Parathyroid adenoma (tissue), 2 donors: ENCODE measurements around the gene TAF11L7.
"Not testable (repeated sequence)": the region's sequence is repeated elsewhere in the genome, so short reads cannot be mapped to it uniquely, and the experiment has no call there.

Experiments
- H2AFZ ChIP-seq: fragments of 300-600 bp; sonication (generic); one replicate; pipeline ENCODE4 v1.7.0; 2017; ENCODE audit warnings: antibody characterized with exemption, mild to moderate bottlenecking
- H3K27ac ChIP-seq: fragments of 300-600 bp; sonication (generic); one replicate; pipeline ENCODE4 v1.7.0; 2017
- H3K27me3 ChIP-seq: fragments of 300-600 bp; sonication (generic); one replicate; pipeline ENCODE4 v1.7.0; 2017; ENCODE audit warnings: low read length; ENCODE audit not compliant: control insufficient read depth, insufficient read depth
- H3K36me3 ChIP-seq: fragments of 300-600 bp; sonication (generic); one replicate; pipeline ENCODE4 v1.7.0; 2017; ENCODE audit warnings: low read length; ENCODE audit not compliant: control insufficient read depth, insufficient read depth
- H3K4me1 ChIP-seq: fragments of 300-600 bp; sonication (generic); one replicate; pipeline ENCODE4 v1.7.0; 2017; ENCODE audit warnings: control low read depth
- H3K4me2 ChIP-seq: fragments of 300-600 bp; sonication (generic); one replicate; pipeline ENCODE4 v1.7.0; 2017; ENCODE audit warnings: low read length
- H3K4me3 ChIP-seq: fragments of 300-600 bp; sonication (generic); one replicate; pipeline ENCODE4 v1.7.0; 2017; ENCODE audit warnings: low read depth, low read length
- H3K79me2 ChIP-seq: fragments of 300-600 bp; sonication (generic); one replicate; pipeline ENCODE4 v1.7.0; 2017; ENCODE audit warnings: control low read depth
- H3K9ac ChIP-seq: fragments of 300-600 bp; sonication (generic); one replicate; pipeline ENCODE4 v1.7.0; 2017; ENCODE audit warnings: mild to moderate bottlenecking
- H3K9me3 ChIP-seq: fragments of 300-600 bp; sonication (generic); one replicate; pipeline ENCODE4 v1.7.0; 2017; ENCODE audit warnings: low read length; ENCODE audit not compliant: control insufficient read depth
- CTCF ChIP-seq: fragments of 300-600 bp; sonication (generic); IDR thresholded peaks from one replicate; pipeline ENCODE4 v1.7.0; 2017; ENCODE audit warnings: antibody characterized with exemption, mild to moderate bottlenecking
- donor health status: primary hyperparathyroidism.

Gene TAF11L7

GRCh38 chr5:17585658-17586057 lies at the start of gene TAF11L7:
Gene TAF11L7 (minus strand): TSS chr5:17585758.
- H3K4me3 ChIP-seq, H3K27ac ChIP-seq, H3K79me2 ChIP-seq, H3K4me1 ChIP-seq, H3K9ac ChIP-seq, H3K27me3 ChIP-seq, H2AFZ ChIP-seq, H3K9me3 ChIP-seq, H3K36me3 ChIP-seq, H3K4me2 ChIP-seq: not testable (repeated sequence)

DNA sequence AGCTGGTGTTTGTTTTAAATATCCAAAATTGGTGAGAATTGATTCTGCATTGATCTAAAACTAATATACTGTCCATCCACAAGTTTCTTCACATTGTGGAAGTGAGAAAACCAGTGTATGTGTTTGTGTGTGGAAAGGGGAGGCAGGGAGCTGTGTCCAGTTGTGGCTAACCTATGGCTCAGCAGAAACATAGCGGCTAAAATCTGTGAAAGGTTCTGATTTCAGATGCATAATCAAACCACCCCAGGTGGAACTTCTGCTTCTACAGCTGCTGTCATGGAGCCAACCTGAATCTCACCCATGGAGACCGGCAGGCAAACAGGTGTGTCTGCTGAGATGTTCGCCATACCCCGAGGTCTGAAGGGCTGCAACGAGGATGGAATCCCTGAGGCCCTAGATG lies 48.6 kb upstream of the TAF11L7 start, which contains the start of gene TAF11L14:
TAF11L14 (plus strand) TSS at position 301 of the 400 bp plus-strand sequence.
- no peak within 1 kb of the TSS for H2AFZ ChIP-seq
- H3K4me2 ChIP-seq = no peak within 1 kb of the TSS
- H3K4me1 ChIP-seq = no peaks in the 10 kb centered on the region
- no peak within 1 kb of the TSS for H3K4me3 ChIP-seq
- H3K9ac ChIP-seq = no peak within 1 kb of the TSS
- no peaks in the 10 kb centered on the region for H3K27me3 ChIP-seq
- TF ChIP-seq CTCF = no peak
- no peaks in the 10 kb centered on the region for H3K79me2 ChIP-seq
- H3K9me3 ChIP-seq = no peaks in the 10 kb centered on the region
- no peaks in the 10 kb centered on the region for H3K36me3 ChIP-seq
- no peak within 1 kb of the TSS for H3K27ac ChIP-seq

GRCh38 chr5:17631788-17632187 lies 46.2 kb upstream of the TAF11L7 start, which contains the start of gene TAF11L13:
Gene TAF11L13 (plus strand): TSS chr5:17632088.
- not testable (repeated sequence) for H3K4me1 ChIP-seq, H3K27ac ChIP-seq, H3K27me3 ChIP-seq, H3K36me3 ChIP-seq, H3K9ac ChIP-seq, H3K4me2 ChIP-seq, H3K9me3 ChIP-seq, H2AFZ ChIP-seq, H3K79me2 ChIP-seq, H3K4me3 ChIP-seq

- Histone ChIP-seq H3K79me2 (no peaks in the 10 kb centered on the region), H3K9me3 (no peaks in the 10 kb centered on the region), H3K27me3 (no peaks in the 10 kb centered on the region), H2AFZ (no peak overlapping the region), H3K36me3 (no peaks in the 10 kb centered on the region), H3K4me3 (no peak overlapping the region), H3K4me1 (no peaks in the 10 kb centered on the region), H3K27ac (no peak overlapping the region), H3K9ac (no peak overlapping the region), H3K4me2 (no peak overlapping the region)
- TF ChIP-seq CTCF = no peak
Observed at GRCh38 chr5:17625686-17626085, 40.1 kb upstream of the TAF11L7 start.

DNA sequence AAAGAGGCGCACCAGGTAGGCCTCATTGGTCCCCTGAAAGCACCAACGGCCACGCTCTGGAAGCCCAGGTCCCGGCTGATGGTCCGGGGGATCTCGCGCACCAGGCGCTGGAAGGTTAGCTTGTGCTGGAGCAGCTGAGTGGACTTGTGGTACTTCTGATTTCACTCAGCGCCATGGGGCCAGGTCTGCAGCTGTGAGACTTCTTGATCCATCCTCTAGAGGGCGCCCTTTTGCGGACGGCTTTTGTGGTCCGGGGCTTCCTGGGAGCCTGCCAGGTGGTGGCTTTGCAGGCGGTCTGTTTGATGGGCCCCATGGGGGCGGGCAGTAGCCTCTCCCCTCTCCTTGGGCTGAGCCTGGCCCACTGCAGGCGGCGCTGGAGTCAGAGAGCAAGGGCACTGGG lies 35.1 kb upstream of the TAF11L7 start:
- no peak overlapping the region for H3K27ac ChIP-seq
- no peak for TF ChIP-seq CTCF

GRCh38 chr5:17619354-17619753 lies 33.8 kb upstream of the TAF11L7 start:
- no peak overlapping the region for H3K4me3 ChIP-seq
- TF ChIP-seq CTCF = no peak
- no peak overlapping the region for H3K4me2 ChIP-seq
- no peaks in the 10 kb centered on the region for H3K79me2 ChIP-seq
- no peak overlapping the region for H3K9ac ChIP-seq
- no peak overlapping the region for H2AFZ ChIP-seq
- H3K36me3 ChIP-seq = no peaks in the 10 kb centered on the region
- no peaks in the 10 kb centered on the region for H3K4me1 ChIP-seq
- H3K27me3 ChIP-seq = no peaks in the 10 kb centered on the region
- H3K9me3 ChIP-seq = no peaks in the 10 kb centered on the region
- H3K27ac ChIP-seq = no peak overlapping the region

More for the DNA sequence above, 35.1 kb upstream of the TAF11L7 start:
- H3K27me3 ChIP-seq = no peaks in the 10 kb centered on the region
- H3K9me3 ChIP-seq = no peaks in the 10 kb centered on the region
- H3K79me2 ChIP-seq = no peaks in the 10 kb centered on the region
- H3K4me1 ChIP-seq = no peaks in the 10 kb centered on the region
- no peak overlapping the region for H3K4me3 ChIP-seq
- no peak overlapping the region for H3K4me2 ChIP-seq
- no peak overlapping the region for H3K9ac ChIP-seq
- no peak overlapping the region for H2AFZ ChIP-seq
- no peaks in the 10 kb centered on the region for H3K36me3 ChIP-seq
